SK-N-SH (cell line): Measurements from ENCODE around the gene GSTM4. TPM values are rescaled to one million over a fixed set of nuclear protein-coding genes. Genes with fewer than 3 reads are reported as not detected.
"Not testable (repeated sequence)": the region's sequence is repeated elsewhere in the genome, so short reads cannot be mapped to it uniquely, and the experiment has no call there.

ENCODE experiments used
- CTCF ChIA-PET: fragments of 300-600, 350-600 bp; formaldehyde crosslinking; extraction: SDS; loops from one replicate; lab custom pipeline; 2021; lab: Yijun Ruan, JAX
- POLR2A ChIA-PET: fragments of 350-600 bp; sonication (Branson Sonifier 250); formaldehyde crosslinking; extraction: SDS; loops from one replicate; lab custom pipeline; 2020; ENCODE audit warnings: antibody characterized with exemption, inconsistent platforms; lab: Yijun Ruan, JAX
- DNase-seq: peaks from one replicate; pipeline ENCODE4 v3.0.0; 2012
- H2AFZ ChIP-seq: fragments of 200-600 bp; sonication (generic); 2 replicates; pipeline ENCODE4 v1.8.1; 2016; ENCODE audit warnings: antibody characterized with exemption, mild to moderate bottlenecking, low read depth
- H3F3A ChIP-seq: fragments of 200-600 bp; sonication (generic); replicated peaks from 2 replicates; pipeline ENCODE3; 2016; ENCODE audit warnings: antibody characterized with exemption, mild to moderate bottlenecking; ENCODE audit not compliant: insufficient read depth
- H3K27ac ChIP-seq, 2 experiments: fragments of 200-500 bp in 1 of 2; fragments of 200-600 bp in 1 of 2; sonication (Bioruptor generic) in 1 of 2; sonication (generic), shearing (Covaris generic) in 1 of 2; 2 replicates each; pipeline versions ENCODE4 v1.5.1 to v1.6.1; 2014 to 2016; ENCODE audit warnings: low read depth in 2 of 2, inconsistent platforms in 1 of 2, low read length in 1 of 2, mild to moderate bottlenecking in 1 of 2, mixed read lengths in 1 of 2
- H3K27me3 ChIP-seq: fragments of 200-600 bp; sonication (generic), shearing (Covaris generic); 2 replicates; pipeline ENCODE4 v1.6.1; 2016; ENCODE audit warnings: mixed run types; ENCODE audit not compliant: insufficient read depth
- H3K36me3 ChIP-seq, 2 experiments: fragments of 200-500 bp in 1 of 2; fragments of 200-600 bp in 1 of 2; sonication (Bioruptor generic) in 1 of 2; sonication (generic) in 1 of 2; replicated peaks in 1 of 2; 2 replicates each; pipeline versions ENCODE3 to v1.5.1; 2014 to 2016; ENCODE audit warnings: low read length in 1 of 2, mild to moderate bottlenecking in 1 of 2; ENCODE audit not compliant: insufficient read depth in 2 of 2, control insufficient read depth in 1 of 2
- H3K4me1 ChIP-seq, 2 experiments: fragments of 200-500 bp in 1 of 2; fragments of 200-600 bp in 1 of 2; sonication (Bioruptor generic) in 1 of 2; sonication (generic), shearing (Covaris generic) in 1 of 2; 2 replicates each; pipeline versions ENCODE4 v1.5.1 to v1.6.1; 2014 to 2016; ENCODE audit warnings: low read depth in 1 of 2, low read length in 1 of 2, mixed run types in 1 of 2; ENCODE audit not compliant: insufficient read depth in 2 of 2, control insufficient read depth in 1 of 2
- H3K4me2 ChIP-seq: fragments of 200-600 bp; sonication (generic), shearing (Covaris generic); 2 replicates; pipeline ENCODE4 v1.6.1; 2017; ENCODE audit warnings: mixed run types
- H3K4me3 ChIP-seq, 2 experiments: fragments of 200-500 bp in 1 of 2; fragments of 200-600 bp in 1 of 2; sonication (Bioruptor generic) in 1 of 2; sonication (generic), shearing (Covaris generic) in 1 of 2; 2 replicates each; pipeline versions ENCODE4 v1.5.1 to v1.8.1; 2014 to 2016; ENCODE audit warnings: low read depth in 2 of 2, inconsistent platforms in 1 of 2, low read length in 1 of 2, mild to moderate bottlenecking in 1 of 2, mixed read lengths in 1 of 2, moderate library complexity in 1 of 2
- H3K79me2 ChIP-seq: fragments of 200-600 bp; sonication (generic); 2 replicates; pipeline ENCODE4 v1.8.1; 2017; ENCODE audit warnings: mild to moderate bottlenecking; ENCODE audit not compliant: insufficient read depth
- H3K9ac ChIP-seq: fragments of 200-600 bp; sonication (generic); 2 replicates; pipeline ENCODE4 v1.6.1; 2017; ENCODE audit warnings: mixed run types
- H3K9me2 ChIP-seq: fragments of 200-600 bp; sonication (generic); 2 replicates; pipeline ENCODE4 v1.6.1; 2017; ENCODE audit warnings: mixed run types
- H3K9me3 ChIP-seq: fragments of 200-600 bp; sonication (generic); 2 replicates; pipeline ENCODE4 v1.6.1; 2017; ENCODE audit warnings: mixed run types, mild to moderate bottlenecking, moderate library complexity
- H4K20me1 ChIP-seq: fragments of 200-600 bp; sonication (generic); 2 replicates; pipeline ENCODE4 v1.6.1; 2017; ENCODE audit warnings: mild to moderate bottlenecking, mixed run types; ENCODE audit not compliant: insufficient read depth
- CHD2 ChIP-seq: fragments of 150-350 bp; IDR thresholded peaks from 2 replicates; pipeline ENCODE4 v1.6.1; 2018; ENCODE audit warnings: low read length; ENCODE audit not compliant: partially characterized antibody
- CTCF ChIP-seq: fragments of 200-600 bp; sonication (generic); IDR thresholded peaks from 2 replicates; pipeline ENCODE4 v1.6.1; 2017; ENCODE audit warnings: antibody characterized with exemption, mild to moderate bottlenecking, moderate library complexity
- EP300 ChIP-seq, 2 experiments: IDR thresholded peaks; 2 replicates each; pipeline versions ENCODE4 v1.4.0 to v1.6.1; 2012; ENCODE audit warnings: borderline replicate concordance in 1 of 2, low read depth in 1 of 2, low read length in 1 of 2
- FOXJ3 ChIP-seq: sonication (generic); formaldehyde crosslinking; IDR thresholded peaks from 2 replicates; pipeline ENCODE4 v1.5.1; 2020; ENCODE audit warnings: mild to moderate bottlenecking, missing genetic modification reagents
- FOXM1 ChIP-seq: IDR thresholded peaks from 2 replicates; pipeline ENCODE4 v1.4.0; 2012; ENCODE audit warnings: low read depth, mild to moderate bottlenecking
- GABPA ChIP-seq: IDR thresholded peaks from 2 replicates; pipeline ENCODE4 v1.4.0; 2012; ENCODE audit warnings: low read depth, mild to moderate bottlenecking
- IRF3 ChIP-seq: fragments of 150-350 bp; IDR thresholded peaks from 2 replicates; pipeline ENCODE4 v1.6.1; 2016; ENCODE audit warnings: mild to moderate bottlenecking, low read depth, low read length
- JUND ChIP-seq: IDR thresholded peaks from 2 replicates; pipeline ENCODE4 v1.4.0; 2012
- NRF1 ChIP-seq: IDR thresholded peaks from 2 replicates; pipeline ENCODE4 v1.6.1; 2012; ENCODE audit warnings: low read depth, mild to moderate bottlenecking, low read length
- PBX3 ChIP-seq: IDR thresholded peaks from 2 replicates; pipeline ENCODE4; 2012
- POLR2AphosphoS5 ChIP-seq: IDR thresholded peaks from 2 replicates; pipeline ENCODE4 v1.6.1; 2012; ENCODE audit warnings: low read depth, low read length
- RCOR1 ChIP-seq: fragments of 150-350 bp; IDR thresholded peaks from 2 replicates; pipeline ENCODE4 v1.6.1; 2017; ENCODE audit warnings: antibody characterized with exemption, low read length
- SMC3 ChIP-seq: IDR thresholded peaks from 2 replicates; pipeline ENCODE4 v1.6.1; 2012; ENCODE audit warnings: low read depth, low read length, improper control_type of control experiment
- TAF1 ChIP-seq: IDR thresholded peaks from 2 replicates; pipeline ENCODE4 v1.6.1; 2012; ENCODE audit warnings: low read depth, mild to moderate bottlenecking, low read length, moderate library complexity, borderline replicate concordance
- TCF12 ChIP-seq: IDR thresholded peaks from 2 replicates; pipeline ENCODE4 v1.4.0; 2012
- TEAD4 ChIP-seq: IDR thresholded peaks from 2 replicates; pipeline ENCODE4 v1.4.0; 2012; ENCODE audit warnings: mild to moderate bottlenecking, borderline replicate concordance; ENCODE audit not compliant: insufficient read depth
- YY1 ChIP-seq: IDR thresholded peaks from 2 replicates; pipeline ENCODE4 v1.4.0; 2012; ENCODE audit warnings: low read depth, mild to moderate bottlenecking
- WGBS: methylation state at CpG from one replicate; pipeline ENCODE4 v1.1.6; 2017; ENCODE audit warnings: low lambda C conversion rate; 5-methylcytosine and 5-hydroxymethylcytosine counted together
- polyA plus RNA-seq, 3 experiments: library from polyadenylated mRNA; depleted of rRNA; stranded (reverse); fragments of >200 nt; gene quantifications; 2 replicates each; pipeline ENCODE4 v1.2.3, GENCODE V29; 2012
- TF ChIP-seq, protein P1 (sequence below): IDR thresholded peaks from 2 replicates; pipeline ENCODE4 v1.4.0; 2012; ENCODE audit warnings: low read depth, borderline replicate concordance

The GSTM4 gene
- polyA plus RNA-seq, 1 of the 3 experiments (the other 2 are of a cell fraction): 34.2 TPM

DNA sequence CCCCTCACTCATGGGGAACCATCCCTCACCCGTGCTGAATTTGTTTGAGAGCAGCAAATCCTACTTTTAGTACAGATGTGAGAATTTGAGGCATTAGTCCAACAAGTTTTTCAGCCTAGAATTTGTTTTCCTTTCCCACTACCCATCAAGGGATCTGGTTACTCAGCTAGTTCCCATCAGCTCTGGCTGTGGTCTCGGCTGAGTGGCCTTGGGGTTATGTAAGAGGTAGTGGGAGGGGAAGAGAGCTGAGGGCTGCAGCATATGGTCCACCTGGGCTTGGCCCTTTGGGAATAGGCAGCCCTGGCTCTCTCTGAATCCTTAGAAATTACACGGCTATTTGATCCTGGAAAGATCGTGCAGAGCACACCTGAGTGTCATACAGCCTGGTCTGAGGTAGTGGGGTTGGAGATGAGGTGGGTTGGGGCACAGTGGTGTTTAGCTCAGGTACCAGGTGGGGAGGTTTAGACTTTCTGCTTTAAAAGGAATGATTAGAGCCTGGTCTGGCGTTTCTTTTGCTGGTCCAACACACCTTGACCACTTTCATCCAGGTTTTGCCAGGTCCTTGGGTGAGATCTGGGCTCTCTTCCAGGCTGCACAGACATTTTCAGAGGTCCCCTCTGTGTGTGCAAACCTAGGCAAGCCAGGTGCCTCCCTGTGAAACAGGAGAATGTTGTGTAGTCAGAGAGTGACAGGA, 4.2 kb downstream of the GSTM4 start:
- CTCF ChIA-PET: interaction anchor here (1.0 to 2.5 kb wide), 3 partner anchors 10 to 114 kb away, joined by 4 to 8 read pairs (median 6); no protein-coding TSS in a partner anchor
- DNase-seq: no peak
- 76% methylated on average over 5 of the region's 5 CpGs for WGBS

GRCh38 chr1:109660691-109661026, 4.8 kb downstream of the GSTM4 start:
- H3K27me3 ChIP-seq, H3K79me2 ChIP-seq, H3K36me3 ChIP-seq, H3K4me3 ChIP-seq, H3K9me2 ChIP-seq, H3K4me1 ChIP-seq, H3K4me2 ChIP-seq, H3K27ac ChIP-seq, H2AFZ ChIP-seq, DNase-seq, H3K9me3 ChIP-seq, H4K20me1 ChIP-seq, H3F3A ChIP-seq, H3K9ac ChIP-seq: not testable (repeated sequence)
- 80% methylated on average over 2 of the region's 4 CpGs for WGBS
- ChIA-PET POLR2A (interaction anchor here (0.6 kb wide), 1 partner anchor 11 kb away, joined by 3 read pairs; no protein-coding TSS in a partner anchor), CTCF (interaction anchor here (0.9 to 2.5 kb wide), 3 partner anchors 11 to 115 kb away, joined by 4 to 8 read pairs (median 6); no protein-coding TSS in a partner anchor)

More for the DNA sequence above, 4.2 kb downstream of the GSTM4 start:
- Histone ChIP-seq H3K4me1 (peaks cover 7 to 11% of the 10 kb centered on the region in 2 experiments; a peak in 2 of 4 replicates), H3K27ac (no peak overlapping the region), H3K9me2 (no peaks in the 10 kb centered on the region), H3F3A (no peaks in the 10 kb centered on the region), H3K79me2 (no peaks in the 10 kb centered on the region), H3K9me3 (no peaks in the 10 kb centered on the region), H3K4me2 (no peak overlapping the region), H3K9ac (no peak overlapping the region), H2AFZ (no peak overlapping the region), H3K4me3 (no peak overlapping the region), H4K20me1 (no peaks in the 10 kb centered on the region), H3K36me3 (peaks cover 0 to 10% of the 10 kb centered on the region in 2 experiments), H3K27me3 (no peaks in the 10 kb centered on the region)
- TF ChIP-seq CHD2 (no peak), FOXJ3 (CRISPR knock-in tag) (no peak)
- POLR2A ChIA-PET: interaction anchor here (0.6 kb wide), 1 partner anchor 11 kb away, joined by 3 read pairs; no protein-coding TSS in a partner anchor

GRCh38 chr1:109661391-109661790, 5.5 kb downstream of the GSTM4 start:
- POLR2A ChIA-PET: no interaction called here
- 82% methylated on average over 2 of the region's 2 CpGs for WGBS
- H2AFZ ChIP-seq: no peak overlapping the region
- H3F3A ChIP-seq: no peaks in the 10 kb centered on the region
- no peaks in the 10 kb centered on the region for H3K27me3 ChIP-seq
- CTCF ChIA-PET: interaction anchor here (0.9 to 2.5 kb wide), 4 partner anchors 11 to 115 kb away, joined by 3 to 8 read pairs (median 4); no protein-coding TSS in a partner anchor
- no peaks in the 10 kb centered on the region for H4K20me1 ChIP-seq
- H3K4me1 ChIP-seq: peaks cover 4 to 7% of the 10 kb centered on the region in 2 experiments; a peak in 2 of 4 replicates
- H3K27ac ChIP-seq: no peak overlapping the region
- H3K4me2 ChIP-seq: no peak overlapping the region
- H3K9me3 ChIP-seq: no peaks in the 10 kb centered on the region
- no peak overlapping the region for H3K9ac ChIP-seq
- no peaks in the 10 kb centered on the region for H3K9me2 ChIP-seq
- no peaks in the 10 kb centered on the region for H3K79me2 ChIP-seq
- DNase-seq: no peak
- TF ChIP-seq YY1 (no peak), TCF12 (no peak), GABPA (no peak), TAF1 (no peak), NRF1 (no peak), CTCF (no peak), TEAD4 (no peak), PBX3 (no peak), FOXM1 (no peak), SMC3 (no peak), RCOR1 (no peak), JUND (no peak), EP300 (IDR thresholded peaks at IDR 0.05; ENCODE audit: borderline replicate concordance in 1 of 2, low read depth in 1 of 2, low read length in 1 of 2) (no peak), POLR2AphosphoS5 (no peak), IRF3 (no peak)
- TF ChIP-seq, protein P1, sequence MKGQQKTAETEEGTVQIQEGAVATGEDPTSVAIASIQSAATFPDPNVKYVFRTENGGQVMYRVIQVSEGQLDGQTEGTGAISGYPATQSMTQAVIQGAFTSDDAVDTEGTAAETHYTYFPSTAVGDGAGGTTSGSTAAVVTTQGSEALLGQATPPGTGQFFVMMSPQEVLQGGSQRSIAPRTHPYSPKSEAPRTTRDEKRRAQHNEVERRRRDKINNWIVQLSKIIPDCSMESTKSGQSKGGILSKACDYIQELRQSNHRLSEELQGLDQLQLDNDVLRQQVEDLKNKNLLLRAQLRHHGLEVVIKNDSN: no peak
- H3K4me3 ChIP-seq: no peak overlapping the region
- H3K36me3 ChIP-seq: peaks cover 0 to 10% of the 10 kb centered on the region in 2 experiments
